ENCODE results near the gene LASP1. TPM values are rescaled to one million over a fixed set of nuclear protein-coding genes. Genes with fewer than 3 reads are reported as not detected.

LASP1 gene, protein sequence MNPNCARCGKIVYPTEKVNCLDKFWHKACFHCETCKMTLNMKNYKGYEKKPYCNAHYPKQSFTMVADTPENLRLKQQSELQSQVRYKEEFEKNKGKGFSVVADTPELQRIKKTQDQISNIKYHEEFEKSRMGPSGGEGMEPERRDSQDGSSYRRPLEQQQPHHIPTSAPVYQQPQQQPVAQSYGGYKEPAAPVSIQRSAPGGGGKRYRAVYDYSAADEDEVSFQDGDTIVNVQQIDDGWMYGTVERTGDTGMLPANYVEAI
- total RNA-seq (ENCODE audit: unreplicated experiment), result 66.6 TPM
- long read RNA-seq, full-length matches to known transcripts, result 10 of 14 reads
- long read RNA-seq, partial matches to known transcripts, result 0 of 14 reads
- long read RNA-seq, other reads (novel, unspliced or antisense), result 4 of 14 reads

- peaks cover 18% of the 10 kb centered on the region for H3K4me1 Mint-ChIP-seq (ENCODE audit: low read depth, unreplicated experiment)
- TF ChIP-seq CTCF (IDR thresholded peaks at IDR 0.05; ENCODE audit: partially characterized antibody, unreplicated experiment), result no peak
- H3K27me3 Mint-ChIP-seq (ENCODE audit: unreplicated experiment), result peaks cover 26% of the 10 kb centered on the region
- peak within 1 kb of the TSS; percentile 97 for H3K4me3 Mint-ChIP-seq (ENCODE audit: unreplicated experiment)
- peaks cover 23% of the 10 kb centered on the region for H3K9me3 Mint-ChIP-seq (ENCODE audit: unreplicated experiment)
- peak; percentile 82 for DNase-seq
- H3K27ac Mint-ChIP-seq (ENCODE audit: unreplicated experiment), result peak within 1 kb of the TSS; percentile 85
- H3K36me3 Mint-ChIP-seq (ENCODE audit: unreplicated experiment), result no peaks in the 10 kb centered on the region
These were observed at the start of gene LASP1 for GRCh38 chr17:38869526-38870258. LASP1 (plus strand) TSS chr17:38870058; CDS start chr17:38870190, 132 bp downstream.

DNA sequence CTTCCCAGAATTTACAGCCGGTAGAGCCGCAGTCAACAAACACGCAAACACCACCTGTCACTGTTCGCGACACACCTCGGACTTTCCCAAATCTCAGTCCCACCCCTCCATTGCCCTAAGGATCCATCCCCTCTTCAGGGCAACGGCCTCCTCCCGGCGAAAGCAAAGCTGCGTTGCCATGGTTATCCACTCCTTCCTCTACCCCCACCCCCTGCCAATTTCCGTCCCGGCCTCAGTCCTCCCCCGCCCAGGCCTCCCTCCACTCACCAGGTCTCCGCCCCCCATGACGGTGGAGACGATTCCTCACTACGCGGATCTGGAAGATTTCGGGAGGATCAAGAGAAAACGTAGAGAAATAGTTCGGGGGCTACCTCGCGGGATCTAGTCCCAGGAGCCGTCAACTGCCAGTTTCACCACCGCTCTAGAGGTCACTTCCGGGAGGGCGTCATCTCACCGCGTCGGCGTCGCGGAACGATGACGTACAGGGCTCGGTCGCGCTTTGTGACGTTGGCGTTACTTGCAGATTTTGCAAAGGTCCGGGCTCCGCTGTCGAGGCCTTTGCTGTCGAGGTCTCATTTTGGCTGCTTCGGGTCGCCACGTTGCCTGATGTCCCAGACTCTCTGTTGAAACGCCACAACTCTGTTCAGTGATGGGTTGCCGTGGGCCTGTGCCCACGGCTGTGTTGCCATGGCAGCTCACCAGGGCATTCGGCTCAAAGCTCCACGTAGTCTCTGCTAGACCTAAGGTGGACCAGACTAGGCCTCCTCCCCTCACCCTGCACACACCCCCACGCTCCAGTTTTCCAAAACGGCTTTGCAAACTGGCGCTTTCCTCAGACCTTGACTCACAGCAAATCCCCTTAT, 44.7 kb upstream of the LASP1 start, which contains the start of gene CWC25:
Gene CWC25, minus strand, starts transcription at position 423 of the 863 bp plus-strand sequence. Its CDS starts 138 bp downstream, at position 285.
- Mint-ChIP-seq H3K9me3 (ENCODE audit: unreplicated experiment) (peaks cover 14% of the 10 kb centered on the region), H3K27me3 (ENCODE audit: unreplicated experiment) (peaks cover 19% of the 10 kb centered on the region), H3K36me3 (ENCODE audit: unreplicated experiment) (peaks cover 5% of the 10 kb centered on the region), H3K4me1 (ENCODE audit: low read depth, unreplicated experiment) (peaks cover 8% of the 10 kb centered on the region), H3K27ac (ENCODE audit: unreplicated experiment) (peak within 1 kb of the TSS; percentile 98), H3K4me3 (ENCODE audit: unreplicated experiment) (peak within 1 kb of the TSS; percentile 99)
- no peak for TF ChIP-seq CTCF (IDR thresholded peaks at IDR 0.05; ENCODE audit: partially characterized antibody, unreplicated experiment)
- peak; percentile 96 for DNase-seq

GRCh38 chr17:38825762-38826247, 44.1 kb upstream of the LASP1 start:
- TF ChIP-seq CTCF (IDR thresholded peaks at IDR 0.05; ENCODE audit: partially characterized antibody, unreplicated experiment), result no peak
- DNase-seq, result no peak
- Mint-ChIP-seq H3K9me3 (ENCODE audit: unreplicated experiment) (peaks cover 14% of the 10 kb centered on the region), H3K4me3 (ENCODE audit: unreplicated experiment) (peak overlapping the region; percentile 99), H3K27ac (ENCODE audit: unreplicated experiment) (peak overlapping the region; percentile 98), H3K36me3 (ENCODE audit: unreplicated experiment) (peaks cover 2% of the 10 kb centered on the region), H3K4me1 (ENCODE audit: low read depth, unreplicated experiment) (peaks cover 8% of the 10 kb centered on the region), H3K27me3 (ENCODE audit: unreplicated experiment) (peaks cover 16% of the 10 kb centered on the region)

DNA sequence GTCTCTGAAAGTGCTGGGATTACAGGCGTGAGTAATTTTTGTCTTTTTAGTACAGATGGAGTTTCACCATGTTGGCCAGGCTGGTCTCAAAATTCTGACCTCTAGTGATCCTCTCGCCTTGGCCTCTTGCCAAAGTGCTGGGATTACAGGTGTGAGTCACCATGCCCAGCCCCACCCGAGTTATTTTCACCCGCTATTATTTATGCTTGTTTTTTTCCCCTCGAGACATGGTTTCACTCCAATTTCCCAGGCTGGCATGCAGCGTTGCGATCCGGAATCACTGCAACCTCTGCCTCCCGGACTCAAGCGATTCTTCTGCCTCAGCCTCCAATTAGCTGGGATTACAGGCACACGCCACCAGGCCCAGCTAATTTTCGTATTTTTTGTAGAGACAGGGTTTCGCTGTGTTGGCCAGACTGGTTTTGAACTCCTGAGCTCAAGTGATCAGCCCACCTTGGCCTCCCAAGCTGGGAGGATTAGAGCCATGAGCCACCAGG, 25.5 kb upstream of the LASP1 start:
- DNase-seq, result no peak

More for the DNA sequence above, 25.5 kb upstream of the LASP1 start:
- no peak for TF ChIP-seq CTCF (IDR thresholded peaks at IDR 0.05; ENCODE audit: partially characterized antibody, unreplicated experiment)
- Mint-ChIP-seq H3K36me3 (ENCODE audit: unreplicated experiment) (no peaks in the 10 kb centered on the region), H3K4me1 (ENCODE audit: low read depth, unreplicated experiment) (peaks cover 4% of the 10 kb centered on the region), H3K4me3 (ENCODE audit: unreplicated experiment) (no peak overlapping the region), H3K9me3 (ENCODE audit: unreplicated experiment) (peaks cover 2% of the 10 kb centered on the region), H3K27me3 (ENCODE audit: unreplicated experiment) (no peaks in the 10 kb centered on the region), H3K27ac (ENCODE audit: unreplicated experiment) (no peak overlapping the region)

All from glutamatergic neuron (in vitro differentiated cells).